NOMO-1 treated with DMSO at 0.1 percent for 48 hours (cell line): ENCODE measurements around the gene CCND1.

Experiments used
- DNase-seq: peaks from one replicate; lab custom pipeline; 2025; ENCODE audit not compliant: unreplicated experiment; lab: John Stamatoyannopoulos, UW

Gene CCND1

GRCh38 chr11:69651834-69652620, 11.1 kb downstream of the CCND1 start:
- no peak for DNase-seq

GRCh38 chr11:69652999-69653398, 12.0 kb downstream of the CCND1 start:
- DNase-seq = no peak

- no peak for DNase-seq
Observed at GRCh38 chr11:69653406-69653960, 12.5 kb downstream of the CCND1 start.

- no peak for DNase-seq
Observed at GRCh38 chr11:69654001-69654659, 13.2 kb downstream of the CCND1 start.

GRCh38 chr11:69654660-69655478, 13.9 kb downstream of the CCND1 start:
- DNase-seq = no peak

GRCh38 chr11:69655479-69656428, 14.8 kb downstream of the CCND1 start:
- no peak for DNase-seq

GRCh38 chr11:69656536-69657455, 15.8 kb downstream of the CCND1 start:
- DNase-seq = no peak

GRCh38 chr11:69657456-69657910, 16.5 kb downstream of the CCND1 start:
- no peak for DNase-seq

GRCh38 chr11:69657911-69658625, 17.1 kb downstream of the CCND1 start:
- DNase-seq = no peak

- no peak for DNase-seq
Observed at GRCh38 chr11:69658626-69659450, 17.9 kb downstream of the CCND1 start.

- no peak for DNase-seq
Observed at GRCh38 chr11:69659591-69659990, 18.6 kb downstream of the CCND1 start.

GRCh38 chr11:69660001-69660500, 19.1 kb downstream of the CCND1 start:
- DNase-seq = no peak

- DNase-seq = no peak
Observed at GRCh38 chr11:69661413-69661715, 20.4 kb downstream of the CCND1 start.

GRCh38 chr11:69662021-69662698, 21.2 kb downstream of the CCND1 start:
- DNase-seq = no peak

- DNase-seq = no peak
Observed at GRCh38 chr11:69662806-69663205, 21.9 kb downstream of the CCND1 start.

- no peak for DNase-seq
Observed at GRCh38 chr11:69663326-69663725, 22.4 kb downstream of the CCND1 start.
